Body of pancreas (tissue), 4 donors: ENCODE measurements around the gene EDEM2.

Experiments used
- CTCF ChIP-seq, 7 experiments: fragments of 450-650 bp in 4 of 7; fragments of 200-600 bp in 3 of 7; sonication (generic) in 3 of 7; IDR thresholded peaks; one replicate each; pipeline ENCODE4 v1.5.1; 2016 to 2019; ENCODE audit warnings: antibody characterized with exemption in 7 of 7
- POLR2A ChIP-seq, 3 donors: fragments of 450-650 bp; IDR thresholded peaks; one replicate each; pipeline ENCODE4 v1.6.1; 2016; ENCODE audit warnings: antibody characterized with exemption in 3 of 3, mild to moderate bottlenecking in 2 of 3

DNA sequence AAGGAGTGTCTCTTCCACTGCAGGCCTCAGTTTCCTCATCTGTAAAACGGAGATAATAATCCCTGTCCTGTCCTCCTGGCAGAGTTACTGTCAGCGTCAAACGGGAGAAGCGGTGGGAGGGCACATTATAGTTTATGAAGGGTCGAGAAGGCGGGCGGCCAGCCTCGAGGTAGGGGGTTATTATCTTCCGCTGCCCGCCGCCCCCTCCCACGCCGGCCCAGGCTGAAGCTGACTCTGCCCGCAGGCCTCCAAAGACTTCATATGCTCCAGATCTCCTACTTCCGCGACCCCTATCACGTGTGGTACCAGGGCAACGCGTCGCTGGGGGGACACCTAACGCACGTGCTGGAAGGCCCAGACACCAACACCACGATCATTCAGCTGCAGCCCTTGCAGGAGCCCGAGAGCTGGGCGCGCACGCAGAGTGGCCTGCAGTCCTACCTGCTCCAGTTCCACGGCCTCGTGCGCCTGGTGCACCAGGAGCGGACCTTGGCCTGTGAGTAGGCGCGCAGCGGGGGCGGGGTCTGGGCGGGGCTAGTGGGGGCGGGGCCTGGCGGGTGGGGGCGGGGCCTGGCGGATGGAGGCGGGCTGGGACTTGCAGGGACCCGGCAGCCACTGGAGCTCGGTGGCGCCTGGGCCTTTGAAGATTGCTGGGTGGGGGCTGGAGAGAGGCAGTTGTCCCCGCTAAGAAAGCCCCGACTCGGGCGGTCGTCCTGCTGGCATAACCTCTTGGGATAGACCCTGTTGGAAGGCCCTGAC lies 27.5 kb upstream of the EDEM2 start:
- no peak for TF ChIP-seq CTCF (IDR thresholded peaks at IDR 0.05)
- no peak for TF ChIP-seq POLR2A (IDR thresholded peaks at IDR 0.05)
